ENCODE data around the gene HSPB8. TPM values are rescaled to one million over a fixed set of nuclear protein-coding genes. Genes with fewer than 3 reads are reported as not detected.
"Not testable (repeated sequence)": the region's sequence is repeated elsewhere in the genome, so short reads cannot be mapped to it uniquely, and the experiment has no call there.

The HSPB8 gene
- polyA plus RNA-seq, 2 donors: 87.9 to 155 TPM

DNA sequence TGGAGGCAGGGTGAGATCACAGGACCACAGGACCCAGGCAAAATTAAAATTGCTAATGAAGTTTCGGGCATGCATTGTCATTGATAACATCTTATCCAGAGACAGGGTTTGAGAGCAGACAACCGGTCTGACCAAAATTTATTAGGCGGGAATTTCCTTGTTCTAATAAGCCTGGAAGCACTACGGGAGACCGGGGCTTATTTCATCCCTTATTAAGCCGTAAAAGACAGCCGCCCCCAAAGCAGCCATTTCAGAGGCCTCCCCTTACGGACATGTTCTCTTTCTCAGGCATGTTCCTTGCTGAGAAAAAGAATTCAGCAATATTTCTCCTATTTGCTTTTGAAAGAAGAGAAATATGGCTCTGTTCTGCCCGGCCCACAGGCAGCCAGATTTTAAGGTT is 40.1 kb downstream of the HSPB8 start:
- H3K36me3 ChIP-seq (ENCODE audit: control insufficient read depth in 2 of 2, insufficient read depth in 2 of 2, low read length in 1 of 2); H3K4me1 ChIP-seq (ENCODE audit: control insufficient read depth in 2 of 2, insufficient read depth in 2 of 2, low read length in 1 of 2); H3K27me3 ChIP-seq (ENCODE audit: control insufficient read depth in 1 of 2, insufficient read depth in 2 of 2, low read length in 2 of 2); H3K27ac ChIP-seq (ENCODE audit: low read depth in 2 of 2, low read length in 1 of 2); H3K4me3 ChIP-seq (ENCODE audit: low read depth in 1 of 2, low read length in 2 of 2); H3K9me3 ChIP-seq (ENCODE audit: control insufficient read depth in 2 of 2, insufficient read depth in 1 of 2, low read depth in 1 of 2, low read length in 1 of 2): not testable (repeated sequence)
- 91 to 94% methylated on average over 9 of the region's 9 CpGs for WGBS, 2 donors

DNA sequence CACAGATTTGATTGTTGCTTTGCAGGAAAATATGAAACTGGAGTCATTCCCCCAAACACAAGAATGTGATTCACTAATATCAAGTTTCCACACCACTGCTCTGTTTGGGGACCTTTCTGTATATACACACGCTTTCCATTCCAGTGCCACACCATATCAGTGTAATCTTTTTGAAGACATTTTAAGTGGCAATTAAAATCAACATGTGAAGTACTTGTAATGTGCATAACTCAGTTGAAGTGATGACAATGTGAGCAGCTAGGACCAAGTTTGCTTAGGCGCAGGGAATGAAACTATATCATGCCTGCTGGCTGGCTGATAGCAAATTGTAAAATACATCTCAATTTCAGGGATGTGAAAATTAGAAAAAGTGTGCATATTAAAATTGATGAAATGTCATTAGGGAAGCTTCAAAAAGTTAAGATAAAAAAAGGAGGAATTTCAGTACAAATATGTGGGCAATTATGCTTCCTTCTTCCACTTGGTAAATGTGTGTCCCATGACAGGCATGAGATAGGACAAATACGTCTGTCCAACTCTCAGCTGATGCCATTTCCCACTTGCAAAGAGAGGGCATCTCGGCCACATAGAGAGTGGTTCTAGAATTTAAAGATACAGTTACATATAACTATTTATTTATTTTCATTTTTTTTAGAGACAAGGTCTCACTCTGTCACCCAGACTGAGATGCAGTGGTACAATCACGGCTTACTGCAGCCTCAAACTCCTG is 43.7 kb downstream of the HSPB8 start:
- WGBS, 2 donors: 73 to 79% methylated on average over 5 of the region's 5 CpGs
- no peaks in the 10 kb centered on the region for H3K27me3 ChIP-seq (ENCODE audit: control insufficient read depth in 1 of 2, insufficient read depth in 2 of 2, low read length in 2 of 2)
- H3K36me3 ChIP-seq (ENCODE audit: control insufficient read depth in 2 of 2, insufficient read depth in 2 of 2, low read length in 1 of 2): no peaks in the 10 kb centered on the region
- H3K9me3 ChIP-seq (ENCODE audit: control insufficient read depth in 2 of 2, insufficient read depth in 1 of 2, low read depth in 1 of 2, low read length in 1 of 2): no peaks in the 10 kb centered on the region
- peaks cover 0 to under 1% of the 10 kb centered on the region in 2 donors for H3K4me1 ChIP-seq (ENCODE audit: control insufficient read depth in 2 of 2, insufficient read depth in 2 of 2, low read length in 1 of 2)
- H3K4me3 ChIP-seq (ENCODE audit: low read depth in 1 of 2, low read length in 2 of 2): no peak overlapping the region
- no peak overlapping the region for H3K27ac ChIP-seq (ENCODE audit: low read depth in 2 of 2, low read length in 1 of 2)

DNA sequence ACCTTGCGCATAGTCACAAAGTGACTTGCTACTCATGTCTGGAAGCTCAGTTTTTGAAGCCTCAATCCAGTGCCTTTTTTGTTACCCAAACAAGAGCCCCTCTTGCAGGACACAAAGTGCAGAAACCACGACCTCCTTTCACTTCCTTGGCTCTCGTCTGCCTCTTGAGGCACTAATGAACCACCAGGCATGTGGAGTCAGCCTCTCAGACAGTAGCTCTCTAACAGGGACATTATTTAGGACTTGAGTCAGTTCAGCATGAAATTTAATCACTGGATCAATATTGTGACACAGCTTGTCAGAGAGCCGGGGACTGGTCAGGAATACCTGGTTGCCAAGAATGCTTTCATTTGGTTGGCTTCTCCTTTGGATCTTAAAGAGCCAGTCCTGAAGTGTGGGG is 46.7 kb downstream of the HSPB8 start:
- H3K4me1 ChIP-seq (ENCODE audit: control insufficient read depth in 2 of 2, insufficient read depth in 2 of 2, low read length in 1 of 2): no peaks in the 10 kb centered on the region
- no peaks in the 10 kb centered on the region for H3K36me3 ChIP-seq (ENCODE audit: control insufficient read depth in 2 of 2, insufficient read depth in 2 of 2, low read length in 1 of 2)
- WGBS, 2 donors: 48 to 51% methylated on average over 4 of the region's 4 CpGs
- no peaks in the 10 kb centered on the region for H3K27me3 ChIP-seq (ENCODE audit: control insufficient read depth in 1 of 2, insufficient read depth in 2 of 2, low read length in 2 of 2)
- no peak overlapping the region for H3K27ac ChIP-seq (ENCODE audit: low read depth in 2 of 2, low read length in 1 of 2)
- no peak overlapping the region for H3K4me3 ChIP-seq (ENCODE audit: low read depth in 1 of 2, low read length in 2 of 2)
- H3K9me3 ChIP-seq (ENCODE audit: control insufficient read depth in 2 of 2, insufficient read depth in 1 of 2, low read depth in 1 of 2, low read length in 1 of 2): no peaks in the 10 kb centered on the region

DNA sequence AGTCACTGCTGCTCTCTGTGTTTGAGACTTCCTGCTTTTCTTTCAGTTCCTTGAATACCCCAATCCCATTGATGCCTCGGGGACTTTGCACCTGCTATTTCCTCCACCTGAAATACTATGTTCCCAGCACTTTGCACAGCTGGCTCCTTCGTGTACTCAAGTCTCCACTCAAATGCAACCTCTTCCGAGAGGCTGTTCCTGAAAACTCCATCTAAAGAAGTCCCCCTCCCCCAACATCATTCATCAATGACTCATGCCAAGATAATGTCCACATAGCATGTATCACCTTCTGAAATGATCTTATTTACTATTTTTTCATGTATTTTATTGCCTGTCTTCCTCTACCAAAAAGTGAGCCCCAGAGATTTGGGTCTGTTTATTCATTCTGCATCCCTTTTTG is 48.6 kb downstream of the HSPB8 start:
- H3K4me1 ChIP-seq (ENCODE audit: control insufficient read depth in 2 of 2, insufficient read depth in 2 of 2, low read length in 1 of 2): no peaks in the 10 kb centered on the region
- no peak overlapping the region for H3K27ac ChIP-seq (ENCODE audit: low read depth in 2 of 2, low read length in 1 of 2)
- no peaks in the 10 kb centered on the region for H3K9me3 ChIP-seq (ENCODE audit: control insufficient read depth in 2 of 2, insufficient read depth in 1 of 2, low read depth in 1 of 2, low read length in 1 of 2)
- no peaks in the 10 kb centered on the region for H3K27me3 ChIP-seq (ENCODE audit: control insufficient read depth in 1 of 2, insufficient read depth in 2 of 2, low read length in 2 of 2)
- H3K4me3 ChIP-seq (ENCODE audit: low read depth in 1 of 2, low read length in 2 of 2): no peak overlapping the region
- H3K36me3 ChIP-seq (ENCODE audit: control insufficient read depth in 2 of 2, insufficient read depth in 2 of 2, low read length in 1 of 2): no peaks in the 10 kb centered on the region
- WGBS, 2 donors: 53 to 56% methylated on average over 3 of the region's 3 CpGs

DNA sequence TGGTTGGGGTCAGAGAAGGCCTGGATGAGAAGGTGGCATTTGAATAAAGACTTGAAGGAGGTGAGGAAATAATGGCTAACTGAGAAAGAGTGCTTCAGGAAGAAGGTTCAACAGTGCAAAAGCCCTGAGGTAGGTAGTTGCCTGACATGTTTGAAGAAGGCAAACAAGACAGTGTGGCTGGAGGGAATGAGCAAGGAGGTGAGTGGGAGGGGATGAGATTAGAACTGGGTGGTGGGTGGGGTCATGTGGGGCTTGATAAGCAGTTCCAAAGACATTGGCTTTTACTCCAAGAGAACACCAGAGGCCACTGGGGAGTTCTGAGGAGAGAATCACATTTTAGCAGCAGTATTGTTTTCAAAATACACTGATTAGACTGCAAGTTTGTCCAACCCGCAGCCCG is 50.5 kb downstream of the HSPB8 start:
- H3K36me3 ChIP-seq (ENCODE audit: control insufficient read depth in 2 of 2, insufficient read depth in 2 of 2, low read length in 1 of 2): no peaks in the 10 kb centered on the region

DNA sequence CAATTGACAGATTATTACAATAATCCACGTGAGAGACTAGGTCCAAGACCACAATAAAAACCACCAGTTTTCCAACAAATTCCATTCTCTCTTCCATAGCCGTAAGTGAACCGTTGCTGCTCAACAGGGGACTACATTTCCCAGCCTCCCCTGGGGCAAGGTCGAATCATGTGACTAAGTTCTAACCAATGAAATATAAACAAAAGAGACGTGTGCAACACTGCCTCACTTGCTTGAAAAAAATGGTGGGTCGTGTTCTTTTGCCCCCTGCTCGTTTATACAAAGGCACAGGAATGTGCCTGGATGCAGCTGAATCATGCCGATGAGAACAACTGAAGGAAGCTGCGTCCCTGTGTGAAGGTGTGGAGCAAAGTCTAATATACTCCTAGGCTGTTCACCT is 51.1 kb downstream of the HSPB8 start:
- 23 to 32% methylated on average over 9 of the region's 9 CpGs for WGBS, 2 donors
- no peaks in the 10 kb centered on the region for H3K36me3 ChIP-seq (ENCODE audit: control insufficient read depth in 2 of 2, insufficient read depth in 2 of 2, low read length in 1 of 2)
- no peak overlapping the region for H3K27ac ChIP-seq (ENCODE audit: low read depth in 2 of 2, low read length in 1 of 2)
- H3K9me3 ChIP-seq (ENCODE audit: control insufficient read depth in 2 of 2, insufficient read depth in 1 of 2, low read depth in 1 of 2, low read length in 1 of 2): no peaks in the 10 kb centered on the region
- H3K4me1 ChIP-seq (ENCODE audit: control insufficient read depth in 2 of 2, insufficient read depth in 2 of 2, low read length in 1 of 2): no peaks in the 10 kb centered on the region
- no peak overlapping the region for H3K4me3 ChIP-seq (ENCODE audit: low read depth in 1 of 2, low read length in 2 of 2)
- no peaks in the 10 kb centered on the region for H3K27me3 ChIP-seq (ENCODE audit: control insufficient read depth in 1 of 2, insufficient read depth in 2 of 2, low read length in 2 of 2)

More for the DNA sequence above, 50.5 kb downstream of the HSPB8 start:
- H3K27ac ChIP-seq (ENCODE audit: low read depth in 2 of 2, low read length in 1 of 2): no peak overlapping the region
- H3K4me3 ChIP-seq (ENCODE audit: low read depth in 1 of 2, low read length in 2 of 2): no peak overlapping the region
- H3K4me1 ChIP-seq (ENCODE audit: control insufficient read depth in 2 of 2, insufficient read depth in 2 of 2, low read length in 1 of 2): no peaks in the 10 kb centered on the region
- no peaks in the 10 kb centered on the region for H3K27me3 ChIP-seq (ENCODE audit: control insufficient read depth in 1 of 2, insufficient read depth in 2 of 2, low read length in 2 of 2)
- WGBS, 2 donors: 92 to 94% methylated on average over 2 of the region's 2 CpGs
- no peaks in the 10 kb centered on the region for H3K9me3 ChIP-seq (ENCODE audit: control insufficient read depth in 2 of 2, insufficient read depth in 1 of 2, low read depth in 1 of 2, low read length in 1 of 2)

DNA sequence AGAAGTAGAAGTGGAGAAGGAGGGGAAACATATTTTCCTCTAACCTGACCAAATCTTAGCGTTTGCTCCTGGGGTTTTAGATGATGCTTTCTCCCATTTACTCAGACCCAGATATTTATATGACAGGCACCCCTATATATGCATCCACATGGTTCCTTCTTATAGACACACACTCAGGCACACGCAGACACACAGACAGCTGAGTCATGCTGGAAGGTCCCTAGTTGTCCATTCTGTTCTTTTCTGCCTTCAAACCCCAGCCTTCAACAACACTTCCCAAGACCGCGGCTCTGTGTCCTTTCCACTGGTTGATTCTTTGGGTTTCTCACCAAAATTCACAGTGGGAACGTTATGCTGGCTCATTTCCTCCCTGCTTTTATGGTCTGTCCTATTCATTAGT is 52.1 kb downstream of the HSPB8 start:
- H3K36me3 ChIP-seq (ENCODE audit: control insufficient read depth in 2 of 2, insufficient read depth in 2 of 2, low read length in 1 of 2): no peaks in the 10 kb centered on the region
- 69 to 70% methylated on average over 5 of the region's 5 CpGs for WGBS, 2 donors
- no peaks in the 10 kb centered on the region for H3K27me3 ChIP-seq (ENCODE audit: control insufficient read depth in 1 of 2, insufficient read depth in 2 of 2, low read length in 2 of 2)
- no peaks in the 10 kb centered on the region for H3K9me3 ChIP-seq (ENCODE audit: control insufficient read depth in 2 of 2, insufficient read depth in 1 of 2, low read depth in 1 of 2, low read length in 1 of 2)
- no peak overlapping the region for H3K27ac ChIP-seq (ENCODE audit: low read depth in 2 of 2, low read length in 1 of 2)
- H3K4me3 ChIP-seq (ENCODE audit: low read depth in 1 of 2, low read length in 2 of 2): no peak overlapping the region
- H3K4me1 ChIP-seq (ENCODE audit: control insufficient read depth in 2 of 2, insufficient read depth in 2 of 2, low read length in 1 of 2): no peaks in the 10 kb centered on the region

DNA sequence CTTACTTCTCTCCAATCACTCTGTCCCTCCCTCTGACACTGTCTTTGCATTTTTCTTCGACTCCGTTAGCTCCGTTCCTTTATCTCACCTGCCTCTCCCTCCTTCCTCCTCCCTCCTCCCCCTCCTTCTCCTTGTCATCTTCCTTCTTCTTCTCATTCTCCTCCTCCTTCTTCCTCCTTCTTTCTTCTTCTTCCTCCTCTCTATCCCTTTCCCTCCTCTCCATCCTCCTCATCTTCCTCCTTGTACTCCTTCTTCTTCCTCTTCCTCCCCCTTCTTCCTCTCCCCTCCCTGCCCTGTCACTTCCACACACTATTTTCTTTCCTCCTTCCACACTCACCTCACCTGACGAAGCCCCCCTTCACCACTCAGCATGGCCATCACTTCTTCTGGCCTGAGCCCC is 53.0 kb downstream of the HSPB8 start:
- Histone ChIP-seq H3K4me3 (ENCODE audit: low read depth in 1 of 2, low read length in 2 of 2) (no peak overlapping the region), H3K27me3 (ENCODE audit: control insufficient read depth in 1 of 2, insufficient read depth in 2 of 2, low read length in 2 of 2) (no peaks in the 10 kb centered on the region), H3K27ac (ENCODE audit: low read depth in 2 of 2, low read length in 1 of 2) (no peak overlapping the region), H3K36me3 (ENCODE audit: control insufficient read depth in 2 of 2, insufficient read depth in 2 of 2, low read length in 1 of 2) (no peaks in the 10 kb centered on the region), H3K4me1 (ENCODE audit: control insufficient read depth in 2 of 2, insufficient read depth in 2 of 2, low read length in 1 of 2) (no peaks in the 10 kb centered on the region), H3K9me3 (ENCODE audit: control insufficient read depth in 2 of 2, insufficient read depth in 1 of 2, low read depth in 1 of 2, low read length in 1 of 2) (no peaks in the 10 kb centered on the region)
- WGBS, 2 donors: 60 to 79% methylated on average over 4 of the region's 4 CpGs

DNA sequence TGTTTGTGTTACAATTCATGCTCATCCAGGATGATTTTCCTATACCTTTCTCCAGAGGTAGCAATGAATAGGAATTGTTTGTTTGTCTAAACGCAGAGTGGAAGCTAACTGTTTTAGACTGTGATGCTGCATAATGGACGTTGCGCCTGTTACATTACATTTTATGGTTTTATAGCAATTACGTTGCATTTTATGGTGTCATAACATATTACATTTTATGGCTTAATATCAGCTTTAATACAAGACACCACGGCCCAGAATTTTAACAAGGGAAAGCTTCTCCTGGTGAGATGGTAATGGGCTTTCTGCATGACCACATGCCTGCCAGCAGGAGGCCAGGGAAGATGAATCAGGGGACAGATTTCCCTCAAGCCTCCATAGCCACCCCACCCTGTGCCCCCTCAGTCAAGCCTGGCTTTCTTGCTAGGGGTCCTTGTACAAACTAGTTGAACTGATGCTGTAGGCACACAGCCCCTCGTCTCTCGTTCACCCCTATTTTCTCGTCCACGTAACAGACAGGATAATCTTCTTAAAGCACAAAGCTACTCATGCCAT is 56.5 kb downstream of the HSPB8 start:
- no peaks in the 10 kb centered on the region for H3K27me3 ChIP-seq (ENCODE audit: control insufficient read depth in 1 of 2, insufficient read depth in 2 of 2, low read length in 2 of 2)
- H3K36me3 ChIP-seq (ENCODE audit: control insufficient read depth in 2 of 2, insufficient read depth in 2 of 2, low read length in 1 of 2): no peaks in the 10 kb centered on the region
- H3K4me3 ChIP-seq (ENCODE audit: low read depth in 1 of 2, low read length in 2 of 2): no peak overlapping the region
- no peaks in the 10 kb centered on the region for H3K4me1 ChIP-seq (ENCODE audit: control insufficient read depth in 2 of 2, insufficient read depth in 2 of 2, low read length in 1 of 2)
- H3K9me3 ChIP-seq (ENCODE audit: control insufficient read depth in 2 of 2, insufficient read depth in 1 of 2, low read depth in 1 of 2, low read length in 1 of 2): no peaks in the 10 kb centered on the region
- WGBS, 2 donors: 69 to 72% methylated on average over 9 of the region's 9 CpGs
- no peak overlapping the region for H3K27ac ChIP-seq (ENCODE audit: low read depth in 2 of 2, low read length in 1 of 2)

DNA sequence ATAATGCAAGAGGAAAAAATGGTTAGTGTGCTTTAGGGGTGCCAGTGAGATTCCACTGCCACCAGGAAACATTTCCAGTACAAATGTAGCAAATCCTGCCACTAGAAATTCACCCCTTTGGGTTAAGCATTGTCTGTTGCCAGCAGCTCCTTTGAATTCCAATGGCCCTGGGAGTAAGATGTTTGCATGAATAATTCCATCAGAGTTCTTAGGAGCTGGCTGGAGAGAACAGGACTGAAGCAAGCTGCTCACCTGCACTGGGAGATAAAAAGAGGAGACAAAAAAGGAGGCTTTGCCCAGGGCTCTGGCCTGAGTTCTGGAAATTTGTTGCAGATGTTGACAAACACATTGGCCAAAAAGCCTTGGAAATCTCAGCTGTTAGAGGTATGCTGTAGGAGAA is 57.6 kb downstream of the HSPB8 start:
- Histone ChIP-seq H3K36me3 (ENCODE audit: control insufficient read depth in 2 of 2, insufficient read depth in 2 of 2, low read length in 1 of 2) (no peaks in the 10 kb centered on the region), H3K27ac (ENCODE audit: low read depth in 2 of 2, low read length in 1 of 2) (no peak overlapping the region), H3K27me3 (ENCODE audit: control insufficient read depth in 1 of 2, insufficient read depth in 2 of 2, low read length in 2 of 2) (no peaks in the 10 kb centered on the region), H3K4me3 (ENCODE audit: low read depth in 1 of 2, low read length in 2 of 2) (no peak overlapping the region), H3K4me1 (ENCODE audit: control insufficient read depth in 2 of 2, insufficient read depth in 2 of 2, low read length in 1 of 2) (no peaks in the 10 kb centered on the region), H3K9me3 (ENCODE audit: control insufficient read depth in 2 of 2, insufficient read depth in 1 of 2, low read depth in 1 of 2, low read length in 1 of 2) (no peaks in the 10 kb centered on the region)
